Activated T-cell treated with anti-CD3 and anti-CD28 coated beads, Interleukin-2, amount 50 U/mL, for 24 hours (primary cell): ENCODE results near the gene RAD51B.
"Not testable (repeated sequence)": the region's sequence is repeated elsewhere in the genome, so short reads cannot be mapped to it uniquely, and the experiment has no call there.

Experiments
- DNase-seq: peaks from one replicate; pipeline ENCODE4 v3.0.0-alpha.2; 2020
- H3K27ac Mint-ChIP-seq: 2 replicates; pipeline ENCODE4 v1.8.0; 2020; ENCODE audit warnings: mild to moderate bottlenecking, mixed read lengths
- H3K27me3 Mint-ChIP-seq: 2 replicates; pipeline ENCODE4 v1.8.0; 2020; ENCODE audit warnings: mixed read lengths
- H3K36me3 Mint-ChIP-seq: 2 replicates; pipeline ENCODE4 v1.8.0; 2020; ENCODE audit warnings: low read depth, mixed read lengths
- H3K4me1 Mint-ChIP-seq: 2 replicates; pipeline ENCODE4 v1.8.0; 2020; ENCODE audit warnings: low read depth, mixed read lengths
- H3K4me3 Mint-ChIP-seq: 2 replicates; pipeline ENCODE4 v1.8.0; 2020; ENCODE audit warnings: mild to moderate bottlenecking, moderate library complexity, mixed read lengths
- H3K9me3 Mint-ChIP-seq: 2 replicates; pipeline ENCODE4 v1.8.0; 2020; ENCODE audit warnings: mixed read lengths

RAD51B gene

DNA sequence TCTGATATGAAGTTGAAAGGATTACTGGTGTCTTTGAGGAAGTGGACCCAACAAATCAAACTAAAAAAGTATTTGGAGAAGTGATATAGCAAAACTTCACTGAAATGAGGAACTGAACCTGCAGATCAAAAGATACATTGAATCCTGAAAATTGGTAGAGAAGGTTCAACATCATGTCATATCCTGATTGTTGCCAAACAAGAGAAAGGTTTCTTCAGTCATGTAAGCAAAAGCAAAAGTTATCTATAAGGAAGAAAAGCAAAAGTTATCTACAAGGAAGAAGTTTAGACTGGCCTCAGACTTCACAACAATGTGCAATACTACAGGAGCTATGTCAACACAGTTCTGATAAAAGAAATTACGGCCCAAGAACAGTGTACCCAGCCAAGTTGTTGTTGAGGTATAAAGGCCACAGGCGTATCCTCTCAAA lies 142.7 kb downstream of the RAD51B start:
- Mint-ChIP-seq H3K27me3 (no peaks in the 10 kb centered on the region), H3K36me3 (peaks cover 11% of the 10 kb centered on the region), H3K4me3 (no peak overlapping the region), H3K4me1 (no peaks in the 10 kb centered on the region), H3K9me3 (no peaks in the 10 kb centered on the region), H3K27ac (no peak overlapping the region)
- no peak for DNase-seq

DNA sequence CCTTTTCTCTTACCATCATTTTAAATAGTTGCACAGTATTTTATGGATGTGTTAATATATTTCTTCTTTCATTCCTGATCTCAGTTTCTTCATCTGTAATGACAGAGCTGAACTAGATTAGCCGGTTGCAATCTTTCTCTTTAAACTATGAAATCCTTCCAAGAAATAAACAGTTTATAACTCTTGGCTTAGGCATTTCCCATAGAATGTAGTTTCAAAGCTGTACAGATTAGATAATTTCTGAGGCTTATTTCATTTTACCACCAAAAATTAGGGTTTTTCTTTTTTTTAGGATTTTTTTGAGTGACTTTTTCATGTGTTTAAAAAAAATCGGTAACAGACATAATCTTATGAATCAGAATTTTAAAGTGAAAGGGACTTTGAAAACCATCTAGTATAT lies 144.0 kb downstream of the RAD51B start:
- Mint-ChIP-seq H3K27me3 (no peaks in the 10 kb centered on the region), H3K4me3 (no peak overlapping the region), H3K4me1 (no peaks in the 10 kb centered on the region), H3K27ac (no peak overlapping the region), H3K36me3 (peaks cover 24% of the 10 kb centered on the region), H3K9me3 (no peaks in the 10 kb centered on the region)
- DNase-seq: no peak

DNA sequence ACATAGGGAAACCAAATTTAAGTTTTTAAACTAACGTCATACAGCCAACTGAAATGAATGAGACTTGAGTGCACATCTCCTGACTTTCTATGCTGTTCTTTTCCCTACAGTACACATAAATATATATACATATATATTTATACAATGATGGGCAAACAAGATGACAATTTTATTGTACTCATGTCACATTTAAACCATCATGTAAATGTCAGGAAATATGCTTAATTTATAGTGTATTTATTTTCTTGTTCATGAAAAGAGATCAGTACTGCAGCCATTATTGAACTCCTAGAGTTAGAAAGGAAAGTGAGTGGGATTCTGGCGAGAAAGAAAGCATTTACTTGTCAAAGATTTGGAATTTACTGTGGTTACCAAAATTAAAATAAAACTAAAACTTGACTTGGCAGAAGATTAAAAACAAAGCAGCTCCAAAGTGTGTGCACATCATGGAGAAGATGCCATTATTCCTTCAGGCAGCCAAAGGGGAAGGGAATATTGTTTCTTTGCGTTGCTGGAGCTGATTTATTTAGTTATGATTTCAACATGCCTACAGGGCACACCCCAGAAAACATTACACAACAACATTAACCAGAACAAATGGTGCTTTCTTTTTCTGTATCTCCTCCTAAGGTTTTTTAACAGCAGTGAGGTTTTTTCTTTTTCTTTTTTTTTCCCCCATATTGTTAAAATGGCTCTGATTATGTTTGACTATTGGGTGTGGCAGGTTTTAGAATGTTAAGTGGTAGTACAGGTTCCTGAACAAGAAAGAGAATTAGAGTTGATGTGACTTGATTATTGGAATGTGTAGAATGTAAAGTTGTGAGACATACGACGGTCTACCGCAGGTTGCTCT lies 144.6 kb downstream of the RAD51B start:
- Mint-ChIP-seq H3K4me3 (no peak overlapping the region), H3K36me3 (peaks cover 27% of the 10 kb centered on the region), H3K4me1 (no peaks in the 10 kb centered on the region), H3K9me3 (no peaks in the 10 kb centered on the region), H3K27me3 (no peaks in the 10 kb centered on the region), H3K27ac (no peak overlapping the region)
- DNase-seq: no peak

DNA sequence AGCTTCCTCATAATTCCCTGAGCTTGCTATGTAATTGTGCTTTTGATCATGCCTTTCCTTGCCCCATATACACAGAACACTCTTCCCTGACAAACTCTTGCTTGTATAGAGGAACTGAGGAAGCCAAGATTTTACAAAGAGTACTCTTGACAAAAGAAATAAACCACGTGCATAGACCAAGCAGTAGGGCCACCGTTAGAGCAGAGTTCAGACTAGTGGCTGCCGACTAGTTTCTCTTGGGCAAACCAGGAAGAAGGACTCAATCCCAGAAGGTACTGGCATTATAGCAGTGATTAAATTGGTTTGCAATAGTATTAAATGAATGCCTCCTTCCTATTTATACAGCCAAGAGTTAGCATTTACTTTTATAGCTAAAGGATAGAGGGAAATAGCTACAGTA lies 146.1 kb downstream of the RAD51B start:
- Mint-ChIP-seq H3K36me3 (peaks cover 27% of the 10 kb centered on the region), H3K27ac (no peak overlapping the region), H3K4me3 (no peak overlapping the region), H3K4me1 (no peaks in the 10 kb centered on the region), H3K27me3 (no peaks in the 10 kb centered on the region), H3K9me3 (no peaks in the 10 kb centered on the region)
- DNase-seq: no peak

DNA sequence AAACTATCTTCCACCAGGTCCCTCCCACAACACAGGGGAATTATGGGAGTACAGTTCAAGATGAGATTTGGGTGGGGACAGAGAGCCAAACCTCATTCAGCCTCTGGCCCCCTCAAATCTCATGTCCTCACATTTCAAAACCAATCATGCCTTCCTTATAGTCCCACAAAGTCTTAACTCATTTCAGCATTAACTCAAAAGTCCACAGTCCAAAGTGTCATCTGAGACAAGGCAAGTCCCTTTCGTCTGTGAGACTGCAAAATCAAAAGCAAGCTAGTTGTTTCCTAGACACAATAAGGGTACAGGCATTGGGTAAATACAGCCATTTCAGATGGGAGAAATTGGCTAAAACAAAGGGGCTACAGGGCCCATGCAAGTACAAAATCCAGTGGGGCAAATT lies 147.6 kb downstream of the RAD51B start:
- H3K27ac Mint-ChIP-seq: no peak overlapping the region
- H3K9me3 Mint-ChIP-seq: no peaks in the 10 kb centered on the region
- DNase-seq: no peak
- H3K4me3 Mint-ChIP-seq: no peak overlapping the region
- no peaks in the 10 kb centered on the region for H3K27me3 Mint-ChIP-seq
- no peaks in the 10 kb centered on the region for H3K4me1 Mint-ChIP-seq
- peaks cover 27% of the 10 kb centered on the region for H3K36me3 Mint-ChIP-seq

DNA sequence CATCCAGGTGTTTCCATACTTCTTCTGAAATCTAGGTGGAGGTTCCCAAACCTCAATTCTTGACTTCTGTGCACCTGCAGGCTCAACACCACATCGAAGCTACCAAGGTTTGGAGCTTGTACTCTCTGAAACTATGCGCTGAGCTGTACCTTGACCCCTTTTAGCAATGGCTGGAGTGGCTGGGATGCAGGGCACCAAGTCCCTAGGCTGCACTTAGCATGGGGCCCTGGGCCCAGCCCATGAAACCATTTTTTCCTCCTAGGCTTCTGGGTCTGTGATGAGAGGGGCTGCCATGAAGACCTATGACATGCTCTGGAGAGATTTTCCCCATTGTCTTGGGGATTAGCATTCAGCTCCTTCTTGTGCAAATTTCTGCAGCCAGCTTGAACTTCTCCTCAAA lies 148.4 kb downstream of the RAD51B start:
- H3K4me3 Mint-ChIP-seq, H3K9me3 Mint-ChIP-seq, H3K27ac Mint-ChIP-seq, H3K27me3 Mint-ChIP-seq, H3K4me1 Mint-ChIP-seq, DNase-seq: not testable (repeated sequence)
- H3K36me3 Mint-ChIP-seq: peaks cover 27% of the 10 kb centered on the region

DNA sequence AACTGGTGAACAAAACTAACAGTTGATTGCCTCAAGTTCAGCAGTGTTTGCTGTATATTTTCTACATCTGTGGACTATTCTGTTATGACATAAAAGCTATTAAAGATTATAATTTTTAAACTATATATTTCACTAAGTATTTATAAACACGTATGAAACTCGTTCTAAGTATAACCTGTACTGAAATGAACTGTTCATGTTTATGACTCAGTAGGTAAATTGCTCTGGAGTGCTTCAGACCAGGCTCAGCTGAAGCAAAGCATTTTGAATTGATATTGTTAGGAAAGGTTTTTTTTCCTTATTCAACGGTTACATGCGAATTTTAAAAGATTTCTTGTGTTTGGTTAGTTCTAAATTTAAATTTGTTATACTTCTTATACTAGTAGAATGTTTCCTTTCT lies 151.3 kb downstream of the RAD51B start:
- Mint-ChIP-seq H3K27ac (no peak overlapping the region), H3K27me3 (no peaks in the 10 kb centered on the region), H3K9me3 (no peaks in the 10 kb centered on the region), H3K36me3 (peaks cover 25% of the 10 kb centered on the region), H3K4me1 (no peaks in the 10 kb centered on the region), H3K4me3 (no peak overlapping the region)
- no peak for DNase-seq

DNA sequence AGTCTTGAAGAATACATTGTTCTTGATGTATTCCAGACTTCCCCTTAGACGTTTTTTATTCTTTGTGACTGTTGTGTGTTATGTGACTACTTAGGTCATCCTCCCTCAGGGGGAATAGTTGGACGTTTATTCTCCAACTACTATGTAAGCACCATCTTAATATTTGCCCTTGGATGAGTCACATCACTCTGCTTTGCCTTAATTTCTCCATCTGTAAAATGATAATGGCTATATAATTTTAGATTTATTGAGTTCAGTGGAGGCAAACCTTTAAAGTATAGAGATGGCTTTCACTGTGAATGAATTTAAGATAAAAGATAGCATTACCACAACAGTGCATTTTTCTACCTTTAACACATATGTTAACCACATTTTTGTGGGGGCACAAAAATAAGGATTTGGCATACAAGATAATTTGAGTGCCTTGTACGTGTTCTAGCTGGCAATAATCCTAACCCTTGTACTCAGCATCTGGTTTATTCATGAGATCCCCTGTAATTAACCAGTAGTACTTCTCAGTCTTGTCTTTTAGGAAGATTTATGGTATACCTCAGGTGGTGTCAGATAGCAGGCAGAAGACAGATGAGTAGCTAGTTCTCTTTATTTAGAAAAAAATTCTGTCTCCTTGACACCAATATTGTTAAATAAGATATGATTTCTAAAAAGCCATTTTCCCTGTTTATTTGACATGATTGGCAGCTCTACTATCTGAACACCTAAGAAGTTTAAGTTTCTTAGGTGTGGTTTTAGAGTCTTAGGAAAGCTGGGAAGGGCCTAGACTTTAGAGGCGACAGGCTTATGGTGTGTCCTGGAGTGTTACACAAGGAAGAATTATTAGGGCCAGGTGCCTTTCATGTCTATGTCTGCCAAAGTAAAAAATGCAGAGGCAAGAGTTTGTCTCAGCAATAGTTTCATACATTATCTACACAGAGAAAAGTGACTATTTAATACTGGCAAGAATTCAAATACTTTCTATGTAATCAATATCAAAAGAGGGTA lies 152.3 kb downstream of the RAD51B start:
- Mint-ChIP-seq H3K4me1 (no peaks in the 10 kb centered on the region), H3K4me3 (no peak overlapping the region), H3K27me3 (no peaks in the 10 kb centered on the region), H3K9me3 (no peaks in the 10 kb centered on the region), H3K27ac (no peak overlapping the region), H3K36me3 (peaks cover 19% of the 10 kb centered on the region)
- DNase-seq: no peak

DNA sequence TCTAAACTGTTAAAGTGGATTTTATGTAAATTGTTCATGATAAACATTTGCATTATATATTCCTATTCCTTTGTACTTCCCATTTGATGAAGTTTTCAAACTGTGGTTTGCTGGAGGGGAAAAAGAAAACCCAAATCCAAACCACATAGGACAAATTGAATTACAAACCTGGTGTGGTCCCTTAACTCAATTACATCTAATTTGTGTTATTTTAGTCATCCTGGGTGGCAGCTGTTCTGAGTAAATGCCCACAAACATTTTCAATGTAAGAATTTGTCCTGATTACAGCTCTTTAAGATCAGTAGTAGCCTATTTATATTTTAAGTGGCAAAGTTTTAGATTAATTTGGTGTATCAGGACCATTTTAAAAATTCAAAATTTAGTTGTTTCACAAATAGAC lies 153.9 kb downstream of the RAD51B start:
- no peak for DNase-seq
- Mint-ChIP-seq H3K4me3 (no peak overlapping the region), H3K9me3 (no peaks in the 10 kb centered on the region), H3K36me3 (peaks cover 4% of the 10 kb centered on the region), H3K4me1 (no peaks in the 10 kb centered on the region), H3K27ac (no peak overlapping the region), H3K27me3 (no peaks in the 10 kb centered on the region)

DNA sequence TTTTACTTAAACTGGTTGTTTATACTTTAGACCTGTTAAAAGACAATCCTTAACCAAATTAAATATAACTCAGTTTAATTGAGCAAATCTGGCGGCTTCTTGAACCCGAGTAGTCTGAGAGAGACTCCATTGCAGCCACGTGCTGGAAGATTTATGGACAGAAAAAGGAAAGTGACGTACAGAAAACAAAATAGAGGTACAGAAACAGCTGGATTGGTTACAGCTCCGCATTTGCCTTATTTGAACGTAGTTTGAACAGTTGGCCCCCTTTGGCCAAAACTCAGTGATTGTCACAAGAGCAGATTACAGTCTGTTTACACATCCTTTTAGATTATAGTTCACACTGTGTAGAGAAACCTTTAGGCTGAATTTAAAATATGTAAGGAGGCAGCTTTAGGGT lies 155.9 kb downstream of the RAD51B start:
- DNase-seq: no peak
- Mint-ChIP-seq H3K9me3 (no peaks in the 10 kb centered on the region), H3K27ac (no peak overlapping the region), H3K4me1 (peaks cover 3% of the 10 kb centered on the region), H3K4me3 (no peak overlapping the region), H3K27me3 (no peaks in the 10 kb centered on the region), H3K36me3 (no peaks in the 10 kb centered on the region)

DNA sequence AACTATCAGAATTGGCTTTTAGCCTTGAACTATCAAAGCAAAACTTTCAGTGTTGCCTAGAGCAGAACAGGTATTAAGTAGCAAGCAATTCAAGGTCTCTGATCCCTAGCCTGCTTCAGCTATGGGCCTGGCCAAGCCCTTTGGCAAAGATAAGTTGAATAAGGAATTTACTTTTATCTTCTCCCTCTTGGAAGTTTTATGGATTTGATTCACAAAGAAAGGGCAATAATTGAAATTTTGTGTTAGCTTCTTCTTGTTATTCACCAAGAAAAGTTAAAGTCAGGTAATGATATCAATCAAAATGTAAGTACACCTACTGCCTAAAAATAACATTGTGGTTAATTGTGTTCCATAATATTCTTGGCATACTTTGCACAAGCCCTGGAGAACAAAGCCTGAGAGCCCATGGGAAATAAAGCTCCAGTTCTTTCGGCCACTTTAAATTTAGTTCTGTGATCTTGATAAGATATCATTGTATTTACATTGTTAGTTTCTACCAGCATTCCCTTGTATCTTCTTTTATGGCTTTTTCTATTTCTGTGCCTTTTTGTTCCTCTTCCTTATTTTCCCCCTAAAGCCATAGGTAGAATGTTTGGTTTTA lies 158.0 kb downstream of the RAD51B start:
- Mint-ChIP-seq H3K27ac (no peak overlapping the region), H3K4me1 (peaks cover 3% of the 10 kb centered on the region), H3K9me3 (no peaks in the 10 kb centered on the region), H3K27me3 (no peaks in the 10 kb centered on the region), H3K4me3 (no peak overlapping the region), H3K36me3 (no peaks in the 10 kb centered on the region)
- DNase-seq: no peak

DNA sequence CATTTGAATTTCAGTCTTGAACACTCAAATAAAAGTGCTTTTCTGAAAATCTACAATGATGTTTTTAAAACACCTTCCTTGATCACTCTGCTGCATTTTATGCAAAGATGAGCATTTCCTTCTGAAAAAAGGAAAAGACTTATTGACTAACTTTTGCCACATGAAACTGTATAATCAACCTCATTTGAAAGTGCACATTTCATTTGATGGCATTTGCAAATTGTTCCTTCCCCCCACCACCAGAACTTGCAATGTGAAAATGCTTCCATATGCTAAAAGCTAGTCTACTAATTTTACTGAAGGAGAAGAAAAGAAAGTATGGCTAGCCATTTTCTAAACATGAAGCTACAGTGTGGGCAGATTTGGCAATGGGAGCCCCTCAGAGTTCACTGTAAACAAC lies 159.2 kb downstream of the RAD51B start:
- no peak for DNase-seq
- H3K36me3 Mint-ChIP-seq: no peaks in the 10 kb centered on the region
- H3K27ac Mint-ChIP-seq: no peak overlapping the region
- H3K4me3 Mint-ChIP-seq: no peak overlapping the region
- H3K27me3 Mint-ChIP-seq: no peaks in the 10 kb centered on the region
- H3K9me3 Mint-ChIP-seq: no peaks in the 10 kb centered on the region
- H3K4me1 Mint-ChIP-seq: peaks cover 3% of the 10 kb centered on the region

DNA sequence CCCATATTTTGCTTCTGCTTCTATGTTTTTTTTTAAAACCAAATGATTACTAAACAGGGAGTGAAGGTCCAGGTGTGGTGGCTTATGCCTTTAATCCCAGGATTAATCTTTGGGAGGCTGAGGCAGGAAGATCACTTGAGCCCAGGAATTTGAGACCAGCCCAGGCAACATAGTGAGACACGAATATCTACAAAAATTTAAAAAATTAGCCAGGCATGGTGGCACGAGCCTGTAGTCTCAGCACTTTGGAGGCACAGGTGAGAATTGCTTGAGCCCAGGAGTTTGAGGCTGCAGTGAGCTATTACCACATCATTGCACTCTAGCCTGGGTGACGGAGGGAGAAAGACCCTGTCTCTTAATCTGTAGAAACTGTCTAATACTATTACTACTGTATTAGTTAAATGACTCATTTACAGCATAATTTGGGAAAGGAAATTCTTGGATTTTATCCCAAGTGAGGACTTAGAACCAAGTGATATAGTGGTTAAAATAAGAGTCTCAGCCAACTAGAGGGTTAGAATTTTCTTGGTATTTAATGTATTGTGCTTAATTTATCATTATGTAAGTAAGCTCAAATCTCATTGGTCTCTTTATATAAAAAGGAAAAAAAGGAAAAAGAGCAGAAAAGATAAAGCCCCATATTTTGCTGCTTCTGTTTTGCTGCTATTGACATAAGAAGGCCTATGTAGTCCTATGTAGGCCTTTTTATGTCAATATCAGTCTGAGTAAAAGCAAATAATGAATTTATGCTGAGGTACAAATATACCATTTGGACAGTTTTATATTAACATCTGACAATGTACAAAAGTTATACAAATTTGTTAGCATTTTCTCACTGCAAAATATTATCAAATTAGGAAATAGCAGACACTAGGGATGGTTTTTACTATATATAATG lies 163.4 kb downstream of the RAD51B start:
- H3K9me3 Mint-ChIP-seq: no peaks in the 10 kb centered on the region
- DNase-seq: no peak

DNA sequence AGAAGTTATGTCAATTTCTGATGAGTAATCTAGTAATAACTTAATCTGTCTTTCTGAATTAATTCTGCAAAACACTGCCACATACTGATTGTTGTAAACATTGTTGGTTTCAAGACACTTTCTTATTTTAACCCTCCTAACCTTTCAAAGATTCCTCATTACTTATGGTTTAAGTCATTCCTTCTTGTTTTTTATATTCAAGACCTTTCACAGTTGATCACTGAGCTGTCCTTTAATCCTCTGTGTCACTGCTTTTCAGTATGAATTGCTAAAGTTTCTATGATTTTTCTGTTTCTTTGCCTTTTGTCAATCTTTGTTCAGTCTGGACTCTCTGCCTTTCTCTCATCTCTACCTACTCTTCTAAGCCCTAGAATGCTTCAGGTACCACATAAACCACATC lies 164.7 kb downstream of the RAD51B start:
- Mint-ChIP-seq H3K9me3 (no peaks in the 10 kb centered on the region), H3K36me3 (no peaks in the 10 kb centered on the region), H3K4me3 (no peak overlapping the region), H3K4me1 (peaks cover 4% of the 10 kb centered on the region), H3K27me3 (no peaks in the 10 kb centered on the region), H3K27ac (no peak overlapping the region)
- no peak for DNase-seq

More for the DNA sequence above, 163.4 kb downstream of the RAD51B start:
- Mint-ChIP-seq H3K27me3 (no peaks in the 10 kb centered on the region), H3K27ac (no peak overlapping the region), H3K4me3 (no peak overlapping the region), H3K36me3 (no peaks in the 10 kb centered on the region), H3K4me1 (peaks cover 7% of the 10 kb centered on the region)
